Fibroblast of the aortic adventitia (primary cell): Measurements from ENCODE around the gene RANBP3L. TPM values are rescaled to one million over a fixed set of nuclear protein-coding genes. Genes with fewer than 3 reads are reported as not detected.
A peak's percentile ranks its signal among the peaks of the same experiment; 100 is the strongest.
"Not testable (repeated sequence)": the region's sequence is repeated elsewhere in the genome, so short reads cannot be mapped to it uniquely, and the experiment has no call there.

Experiments
- DNase-seq: peaks from one replicate; pipeline ENCODE4 v3.0.0-alpha.2; 2010; ENCODE audit warnings: low read depth
- H3K4me3 ChIP-seq: 2 replicates; pipeline ENCODE4 v1.5.1; 2011; ENCODE audit warnings: low read depth, mild to moderate bottlenecking, control low read depth, low read length, moderate library complexity
- CTCF ChIP-seq: IDR thresholded peaks from 2 replicates; pipeline ENCODE4 v1.5.1; 2011; ENCODE audit warnings: mild to moderate bottlenecking, low read length, control low read depth, inconsistent platforms; ENCODE audit not compliant: insufficient read depth
- total RNA-seq: library from RNA; depleted of rRNA; stranded (reverse); fragments of >200 nt; gene quantifications from 2 replicates; pipeline ENCODE4 v1.2.3, GENCODE V29; 2012; ENCODE audit warnings: low replicate concordance

Gene RANBP3L
- total RNA-seq, 1 donor: 0.27 TPM

- no peak overlapping the region for H3K4me3 ChIP-seq
- DNase-seq: no peak
- no peak for TF ChIP-seq CTCF
Observed at GRCh38 chr5:36304095-36304805, 2.5 kb upstream of the RANBP3L start.

- H3K4me3 ChIP-seq: no peak overlapping the region
- TF ChIP-seq CTCF: no peak
- DNase-seq: peak; percentile 15
Observed at GRCh38 chr5:36300927-36301540, 668 bp downstream of the RANBP3L start.

GRCh38 chr5:36300191-36300926, 1.3 kb downstream of the RANBP3L start:
- H3K4me3 ChIP-seq: no peak overlapping the region
- no peak for DNase-seq
- TF ChIP-seq CTCF: no peak

- no peak for TF ChIP-seq CTCF
- peak; percentile 30 for DNase-seq
- H3K4me3 ChIP-seq: no peak overlapping the region
Observed at GRCh38 chr5:36298552-36298951, 3.1 kb downstream of the RANBP3L start.

- TF ChIP-seq CTCF: no peak
- no peak overlapping the region for H3K4me3 ChIP-seq
- no peak for DNase-seq
Observed at GRCh38 chr5:36297653-36298052, 4.0 kb downstream of the RANBP3L start.

GRCh38 chr5:36285837-36286615, 15.7 kb downstream of the RANBP3L start:
- no peak for TF ChIP-seq CTCF
- no peak for DNase-seq
- no peak overlapping the region for H3K4me3 ChIP-seq

- not testable (repeated sequence) for DNase-seq, H3K4me3 ChIP-seq
Observed at GRCh38 chr5:36283775-36284174, 17.9 kb downstream of the RANBP3L start.
